Heart left ventricle (tissue), 16 donors: ENCODE data around the gene COL28A1. TPM values are rescaled to one million over a fixed set of nuclear protein-coding genes. Genes with fewer than 3 reads are reported as not detected.

Source experiments
- ATAC-seq, 4 donors: fragments of 200-7000 bp; cut with Tn5 transposase; one replicate each; pipeline ENCODE4 v1.9.1; 2020 to 2022; ENCODE audit warnings: moderate library complexity in 4 of 4, mild to moderate bottlenecking in 3 of 4, moderate number of reproducible peaks in 1 of 4
- DNase-seq, 5 donors: peaks; one replicate each; pipeline ENCODE4 v3.0.0-alpha.2; 2020
- H3K27ac ChIP-seq, 12 donors: fragments of 200-600 bp; sonication (generic) in 4 of 12; one replicate each; pipeline versions ENCODE4 v1.5.0 to v1.8.0; 2016 to 2022; ENCODE audit warnings: mild to moderate bottlenecking in 2 of 12
- H3K27me3 ChIP-seq, 9 donors: fragments of 200-600 bp; sonication (generic) in 2 of 9; one replicate each; pipeline versions ENCODE4 v1.5.1 to v1.8.0; 2016 to 2022; ENCODE audit warnings: mild to moderate bottlenecking in 3 of 9
- H3K36me3 ChIP-seq, 9 donors: fragments of 200-600 bp; sonication (generic) in 2 of 9; one replicate each; pipeline versions ENCODE4 v1.5.0 to v1.8.0; 2018 to 2022; ENCODE audit warnings: mild to moderate bottlenecking in 2 of 9
- H3K4me1 ChIP-seq, 12 donors: fragments of 200-600 bp; sonication (generic) in 4 of 12; one replicate each; pipeline versions ENCODE4 v1.5.0 to v1.8.0; 2016 to 2022; ENCODE audit warnings: mild to moderate bottlenecking in 3 of 12
- H3K4me3 ChIP-seq, 12 donors: fragments of 200-600 bp; sonication (generic) in 4 of 12; one replicate each; pipeline versions ENCODE4 v1.5.0 to v1.8.0; 2017 to 2022; ENCODE audit warnings: mild to moderate bottlenecking in 9 of 12, moderate library complexity in 4 of 12
- H3K9me3 ChIP-seq, 12 donors: fragments of 200-600 bp; sonication (generic) in 4 of 12; one replicate each; pipeline versions ENCODE4 v1.5.0 to v1.8.0; 2016 to 2022; ENCODE audit warnings: mild to moderate bottlenecking in 1 of 12
- POLR2A ChIP-seq, 2 donors: fragments of 450-650 bp; IDR thresholded peaks; one replicate each; pipeline ENCODE4 v1.6.1; 2017; ENCODE audit warnings: antibody characterized with exemption in 2 of 2, mild to moderate bottlenecking in 2 of 2, moderate library complexity in 2 of 2
- WGBS, 4 donors: extraction: QIAGEN DNeasy Blood & Tissue Kit in 2 of 4; methylation state at CpG; one replicate each; pipeline versions ENCODE4 v1.1.5 to v1.1.7; 2013 to 2018; 5-methylcytosine and 5-hydroxymethylcytosine counted together
- intact Hi-C, 10 donors: fragments of 100-400 bp; cut with DNase I; formaldehyde crosslinking; loops; one replicate each; pipeline versions ENCODE4 v1.11.1 to v1.14.2; 2022
- long read RNA-seq, 3 donors: library from polyadenylated mRNA; unstranded; transcript quantifications; one replicate each; pipeline ENCODE4 v2.0.0, GENCODE V29; 2020 to 2021
- polyA plus RNA-seq, 2 donors: library from polyadenylated mRNA; stranded (reverse); fragments of 200-250 nt; gene quantifications; one replicate each; pipeline ENCODE4 v1.2.3, GENCODE V29; 2013
- total RNA-seq, 9 donors: library from RNA; depleted of rRNA in 2 of 9; stranded (reverse); fragments of >200 nt in 2 of 9; fragmentation: NEBNext Ultra II Directional in 3 of 9; extraction: Animal tissue kit (Norgen Biotek cat#: 25700) in 3 of 9; gene quantifications; one replicate each; pipeline versions ENCODE4 v1.1.0 to v1.2.4, GENCODE V29; 2016 to 2023
- TF ChIP-seq, protein P1 (sequence below), 12 donors: fragments of 200-600 bp; sonication (generic) in 4 of 12; IDR thresholded peaks; one replicate each; pipeline versions ENCODE4 v1.5.0 to v1.8.0; 2018 to 2022; ENCODE audit warnings: antibody characterized with exemption in 12 of 12, mild to moderate bottlenecking in 5 of 12
- donor health status: ischemic (EF 13 %, LVEDD 7.1; RV severe dilation, severe dysfunction).
- donor health status: healthy with polysubstance abuse.
- donor health status: DM: no; HTN: yes; CAD: no.
- donor health status: DM: no; HTN: no; CAD: no.
- donor health status: ischemic (EF 25% LVEDD 6.9; RV normal size, moderate dysfunction).
- donor health status: ischemic (EF 25% LVEDD 5.7; RV mildly dilated, moderate dysfunction).
- donor health status: healthy.
- donor health status: DM: yes; HTN: yes; CAD: no.
- donor health status: ischemic (EF 35%, LVEDD 5.7; RV mildly dilated, moderate dysfunction).
- donor health status: nonischemic (EF 11% LVEDD 7.7; RV severe dilation, severe dysfunction).
- donor health status: DM: yes; HTN: yes; CAD: no.
- donor health status: PGD.
- donor health status: ischemic (EF 29% LVEDD 5.4; RV normal size, mild dysfunction).
- donor health status: nonischemic (EF 23%, LVEDD 6.1; RV moderate dilation, normal function).

The COL28A1 gene
- 1 to 10 TPM in 5 of 9 donors, under 1 TPM in 4; 0.29 to 4.4 (median 1.2) TPM for total RNA-seq
- polyA plus RNA-seq: 1 to 10 TPM in 1 of 2 donors, under 1 TPM in 1; 0.28 to 1.3 TPM
- long read RNA-seq, donor 1: 0 reads
- long read RNA-seq, donor 2: 0 reads
- long read RNA-seq, donor 3: 0 reads

- Histone ChIP-seq H3K4me3 (peak within 1 kb of the TSS in 4 of 12 donors; percentile 6 to 20 (median 8)), H3K9me3 (no peaks in the 10 kb centered on the region), H3K4me1 (peaks cover 0 to 4% (median 0%) of the 10 kb centered on the region in 12 donors), H3K27me3 (no peaks in the 10 kb centered on the region), H3K27ac (no peak within 1 kb of the TSS), H3K36me3 (no peaks in the 10 kb centered on the region)
- ATAC-seq (no peak), DNase-seq (peak in 1 of 5 donors; percentile 34)
- intact Hi-C loops: loop anchor here in 9 of 10 donors (5.0 to 10.0 kb wide), 8 partner anchors 103 to 578 kb away; no protein-coding TSS in a partner anchor
- no peak for TF ChIP-seq POLR2A (IDR thresholded peaks at IDR 0.05)
- TF ChIP-seq, protein P1, sequence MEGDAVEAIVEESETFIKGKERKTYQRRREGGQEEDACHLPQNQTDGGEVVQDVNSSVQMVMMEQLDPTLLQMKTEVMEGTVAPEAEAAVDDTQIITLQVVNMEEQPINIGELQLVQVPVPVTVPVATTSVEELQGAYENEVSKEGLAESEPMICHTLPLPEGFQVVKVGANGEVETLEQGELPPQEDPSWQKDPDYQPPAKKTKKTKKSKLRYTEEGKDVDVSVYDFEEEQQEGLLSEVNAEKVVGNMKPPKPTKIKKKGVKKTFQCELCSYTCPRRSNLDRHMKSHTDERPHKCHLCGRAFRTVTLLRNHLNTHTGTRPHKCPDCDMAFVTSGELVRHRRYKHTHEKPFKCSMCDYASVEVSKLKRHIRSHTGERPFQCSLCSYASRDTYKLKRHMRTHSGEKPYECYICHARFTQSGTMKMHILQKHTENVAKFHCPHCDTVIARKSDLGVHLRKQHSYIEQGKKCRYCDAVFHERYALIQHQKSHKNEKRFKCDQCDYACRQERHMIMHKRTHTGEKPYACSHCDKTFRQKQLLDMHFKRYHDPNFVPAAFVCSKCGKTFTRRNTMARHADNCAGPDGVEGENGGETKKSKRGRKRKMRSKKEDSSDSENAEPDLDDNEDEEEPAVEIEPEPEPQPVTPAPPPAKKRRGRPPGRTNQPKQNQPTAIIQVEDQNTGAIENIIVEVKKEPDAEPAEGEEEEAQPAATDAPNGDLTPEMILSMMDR (IDR thresholded peaks at IDR 0.05): no peak
- WGBS, 4 donors: 21 to 41% (median 30%) methylated on average over 1 of the region's 1 CpG
Measured at GRCh38 chr7:7535691-7536090, at the start of gene COL28A1. Gene COL28A1, minus strand, starts transcription at chr7:7535873. Its CDS starts 2,998 bp downstream, at chr7:7532875.

DNA sequence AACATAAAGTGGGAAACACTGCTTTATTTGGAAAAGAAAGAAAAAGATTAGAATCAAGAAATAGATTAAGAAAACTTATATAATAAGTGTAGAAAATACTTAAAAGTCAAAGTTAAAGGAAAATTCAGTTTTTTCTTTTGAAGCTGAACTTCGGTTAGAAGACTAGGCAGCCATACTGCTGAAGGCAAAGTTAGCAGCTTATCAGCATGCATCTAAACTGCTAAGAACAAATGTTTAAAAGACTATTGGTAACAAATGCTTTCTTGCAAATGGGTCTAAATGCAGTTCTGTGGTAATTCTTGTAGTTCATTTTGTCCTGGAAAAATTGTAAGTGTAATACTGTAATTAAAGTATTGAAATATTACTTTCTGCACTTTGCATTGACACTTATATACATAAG is 49.0 kb upstream of the COL28A1 start:
- ATAC-seq (no peak), DNase-seq (no peak)
- no peaks in the 10 kb centered on the region for H3K9me3 ChIP-seq
- no peak overlapping the region for H3K27ac ChIP-seq
- intact Hi-C loops: loop anchor here in 1 of 10 donors (10.0 kb wide), 1 partner anchor 180 kb away; no protein-coding TSS in a partner anchor
- peaks cover 0 to 20% (median 5%) of the 10 kb centered on the region in 9 donors for H3K36me3 ChIP-seq
- TF ChIP-seq, protein P1 (IDR thresholded peaks at IDR 0.05): no peak
- no peak for TF ChIP-seq POLR2A (IDR thresholded peaks at IDR 0.05)
- no peaks in the 10 kb centered on the region for H3K4me1 ChIP-seq
- no peaks in the 10 kb centered on the region for H3K27me3 ChIP-seq
- no peak overlapping the region for H3K4me3 ChIP-seq
- 80 to 91% (median 87%) methylated on average over 1 of the region's 1 CpG for WGBS, 4 donors

DNA sequence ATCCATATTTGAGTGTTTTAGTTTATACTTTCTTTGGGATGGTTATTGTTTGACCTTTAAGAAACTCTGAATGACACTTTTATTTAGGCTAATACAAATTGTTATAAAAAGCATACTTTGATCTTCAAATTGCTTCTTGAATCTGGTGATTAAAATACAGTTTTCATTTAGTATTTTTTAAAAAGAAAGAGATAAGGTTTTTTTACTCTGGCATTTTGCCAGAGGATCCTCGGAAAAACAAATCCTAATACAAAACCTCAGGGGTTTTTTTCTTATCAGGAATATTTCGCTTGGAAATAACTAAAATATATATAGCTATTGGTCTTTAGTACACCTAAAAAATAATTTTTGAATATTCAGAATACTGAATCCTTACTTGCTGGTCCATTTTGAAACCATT is 48.1 kb upstream of the COL28A1 start:
- H3K27ac ChIP-seq: no peak overlapping the region
- WGBS, 4 donors: 59 to 74% (median 67%) methylated on average over 2 of the region's 2 CpGs
- H3K27me3 ChIP-seq: no peaks in the 10 kb centered on the region
- no peaks in the 10 kb centered on the region for H3K4me1 ChIP-seq
- TF ChIP-seq, protein P1 (IDR thresholded peaks at IDR 0.05): no peak
- TF ChIP-seq POLR2A (IDR thresholded peaks at IDR 0.05): no peak
- ATAC-seq: no peak
- H3K36me3 ChIP-seq: peaks cover 0 to 20% (median 0%) of the 10 kb centered on the region in 9 donors
- DNase-seq: no peak
- H3K9me3 ChIP-seq: no peaks in the 10 kb centered on the region
- H3K4me3 ChIP-seq: no peak overlapping the region
- intact Hi-C loops: loop anchor here in 1 of 10 donors (10.0 kb wide), 1 partner anchor 181 kb away; no protein-coding TSS in a partner anchor

DNA sequence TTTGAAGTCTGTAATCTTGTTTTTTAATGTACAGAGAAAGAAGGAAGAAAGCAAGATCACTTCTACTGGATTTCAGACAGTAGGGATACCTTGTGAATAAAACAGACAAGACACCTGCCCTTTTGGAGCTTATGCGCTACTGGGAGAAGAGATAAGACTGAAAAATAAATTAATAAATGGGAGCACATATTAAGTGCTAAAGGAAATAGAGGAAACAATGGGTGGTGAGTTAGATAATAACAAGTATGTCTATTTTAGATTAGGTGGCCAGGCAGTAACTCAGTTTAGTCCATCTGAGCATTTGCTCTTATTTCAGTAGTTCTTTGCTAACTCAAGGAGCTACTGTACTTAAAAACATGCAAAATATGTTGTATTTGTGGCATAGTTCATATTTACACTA is 46.9 kb upstream of the COL28A1 start:
- Histone ChIP-seq H3K36me3 (peaks cover 0 to 20% (median 0%) of the 10 kb centered on the region in 9 donors), H3K4me1 (peaks cover 0 to 10% (median 0%) of the 10 kb centered on the region in 12 donors), H3K27me3 (no peaks in the 10 kb centered on the region), H3K27ac (no peak overlapping the region), H3K9me3 (no peaks in the 10 kb centered on the region), H3K4me3 (no peak overlapping the region)
- intact Hi-C loops: loop anchor here in 1 of 10 donors (10.0 kb wide), 1 partner anchor 182 kb away; no protein-coding TSS in a partner anchor
- DNase-seq: no peak
- 81 to 95% (median 82%) methylated on average over 1 of the region's 1 CpG for WGBS, 4 donors
- TF ChIP-seq, protein P1 (IDR thresholded peaks at IDR 0.05): no peak
- no peak for TF ChIP-seq POLR2A (IDR thresholded peaks at IDR 0.05)
- ATAC-seq: no peak
